Tibial nerve (tissue), 4 donors: ENCODE measurements around the gene NIM1K. TPM values are rescaled to one million over a fixed set of nuclear protein-coding genes. Genes with fewer than 3 reads are reported as not detected.
A peak's percentile ranks its signal among the peaks of the same experiment; 100 is the strongest.
"Not testable (repeated sequence)": the region's sequence is repeated elsewhere in the genome, so short reads cannot be mapped to it uniquely, and the experiment has no call there.

Experiments used
- DNase-seq, 2 donors: peaks; one replicate each; pipeline ENCODE4 v3.0.0-alpha.2; 2019; ENCODE audit warnings: low spot score in 2 of 2
- H3K27ac ChIP-seq, 4 donors: fragments of 200-600 bp; sonication (generic) in 3 of 4; one replicate each; pipeline ENCODE4 v1.5.1; 2017 to 2019; ENCODE audit warnings: mild to moderate bottlenecking in 1 of 4
- H3K27me3 ChIP-seq, 2 donors: fragments of 200-600 bp; sonication (generic) in 1 of 2; one replicate each; pipeline versions ENCODE4 v1.5.1 to v1.6.0; 2017 to 2019
- H3K36me3 ChIP-seq, 3 donors: fragments of 200-600 bp; sonication (generic); one replicate each; pipeline ENCODE4 v1.5.1; 2018 to 2019
- H3K4me1 ChIP-seq, 4 donors: fragments of 200-600 bp; sonication (generic) in 3 of 4; one replicate each; pipeline ENCODE4 v1.5.1; 2017 to 2019
- H3K4me3 ChIP-seq, 4 donors: fragments of 200-600 bp; sonication (generic) in 3 of 4; one replicate each; pipeline ENCODE4 v1.5.1; 2017 to 2019; ENCODE audit warnings: mild to moderate bottlenecking in 1 of 4, moderate library complexity in 1 of 4
- H3K9me3 ChIP-seq, 4 donors: fragments of 200-600 bp; sonication (generic) in 3 of 4; one replicate each; pipeline ENCODE4 v1.5.1; 2017 to 2019
- EP300 ChIP-seq, 2 donors: sonication (generic); formaldehyde crosslinking; IDR thresholded peaks; one replicate each; pipeline ENCODE4 v1.6.1; 2017; ENCODE audit warnings: antibody characterized with exemption in 2 of 2, mild to moderate bottlenecking in 1 of 2
- POLR2A ChIP-seq, 2 donors: fragments of 450-650 bp; IDR thresholded peaks; one replicate each; pipeline ENCODE4 v1.6.1; 2017; ENCODE audit warnings: antibody characterized with exemption in 2 of 2, mild to moderate bottlenecking in 2 of 2, moderate library complexity in 2 of 2
- WGBS, 2 donors: methylation state at CpG; one replicate each; pipeline ENCODE4 v1.1.5; 2018; 5-methylcytosine and 5-hydroxymethylcytosine counted together
- total RNA-seq, 4 donors: library from RNA; depleted of rRNA; stranded (reverse); fragments of >200 nt; gene quantifications; one replicate each; pipeline ENCODE4 v1.1.0, GENCODE V29; 2016
- TF ChIP-seq, protein P1 (sequence below), 5 experiments: fragments of 200-600 bp in 3 of 5; fragments of 450-650 bp in 2 of 5; sonication (generic) in 3 of 5; IDR thresholded peaks; one replicate each; pipeline ENCODE4 v1.5.1; 2016 to 2019; ENCODE audit warnings: antibody characterized with exemption in 5 of 5, mild to moderate bottlenecking in 3 of 5, moderate library complexity in 2 of 5

The NIM1K gene
- total RNA-seq, 4 donors from 2014 or later = 2.0 to 4.8 (median 3.6) TPM

DNA sequence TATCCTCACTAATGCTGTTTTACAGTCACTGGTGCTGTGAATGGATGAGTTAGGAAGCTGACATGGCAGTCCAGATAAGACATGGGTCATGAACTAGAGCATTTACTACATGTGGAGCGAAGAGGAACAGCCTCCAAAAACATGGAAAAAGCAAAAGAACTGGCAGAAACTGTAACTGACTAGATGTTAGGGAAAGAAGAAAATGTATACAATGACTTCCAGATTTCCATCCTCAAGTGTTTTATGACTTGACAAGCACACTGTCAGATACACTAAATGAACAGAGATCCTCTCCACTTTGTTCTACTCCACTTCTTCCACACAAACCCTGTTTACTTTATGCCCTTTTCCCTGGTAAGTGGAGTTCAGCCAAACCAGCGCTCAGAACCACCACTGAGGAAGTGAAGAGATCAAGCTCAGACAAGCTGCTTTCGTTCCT, 109.6 kb downstream of the NIM1K start:
- WGBS, 2 donors = 77% methylated on average over 3 of the region's 3 CpGs
- no peaks in the 10 kb centered on the region for H3K9me3 ChIP-seq
- H3K27me3 ChIP-seq = no peaks in the 10 kb centered on the region
- peaks cover 0 to 39% (median 2%) of the 10 kb centered on the region in 4 donors for H3K4me1 ChIP-seq
- no peak overlapping the region for H3K4me3 ChIP-seq
- TF ChIP-seq, protein P1, sequence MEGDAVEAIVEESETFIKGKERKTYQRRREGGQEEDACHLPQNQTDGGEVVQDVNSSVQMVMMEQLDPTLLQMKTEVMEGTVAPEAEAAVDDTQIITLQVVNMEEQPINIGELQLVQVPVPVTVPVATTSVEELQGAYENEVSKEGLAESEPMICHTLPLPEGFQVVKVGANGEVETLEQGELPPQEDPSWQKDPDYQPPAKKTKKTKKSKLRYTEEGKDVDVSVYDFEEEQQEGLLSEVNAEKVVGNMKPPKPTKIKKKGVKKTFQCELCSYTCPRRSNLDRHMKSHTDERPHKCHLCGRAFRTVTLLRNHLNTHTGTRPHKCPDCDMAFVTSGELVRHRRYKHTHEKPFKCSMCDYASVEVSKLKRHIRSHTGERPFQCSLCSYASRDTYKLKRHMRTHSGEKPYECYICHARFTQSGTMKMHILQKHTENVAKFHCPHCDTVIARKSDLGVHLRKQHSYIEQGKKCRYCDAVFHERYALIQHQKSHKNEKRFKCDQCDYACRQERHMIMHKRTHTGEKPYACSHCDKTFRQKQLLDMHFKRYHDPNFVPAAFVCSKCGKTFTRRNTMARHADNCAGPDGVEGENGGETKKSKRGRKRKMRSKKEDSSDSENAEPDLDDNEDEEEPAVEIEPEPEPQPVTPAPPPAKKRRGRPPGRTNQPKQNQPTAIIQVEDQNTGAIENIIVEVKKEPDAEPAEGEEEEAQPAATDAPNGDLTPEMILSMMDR (IDR thresholded peaks at IDR 0.05) = no peak
- no peak for TF ChIP-seq EP300 (IDR thresholded peaks at IDR 0.05)
- TF ChIP-seq POLR2A (IDR thresholded peaks at IDR 0.05) = no peak
- DNase-seq = no peak
- H3K36me3 ChIP-seq = peaks cover 0 to 23% (median 7%) of the 10 kb centered on the region in 3 donors
- no peak overlapping the region for H3K27ac ChIP-seq

DNA sequence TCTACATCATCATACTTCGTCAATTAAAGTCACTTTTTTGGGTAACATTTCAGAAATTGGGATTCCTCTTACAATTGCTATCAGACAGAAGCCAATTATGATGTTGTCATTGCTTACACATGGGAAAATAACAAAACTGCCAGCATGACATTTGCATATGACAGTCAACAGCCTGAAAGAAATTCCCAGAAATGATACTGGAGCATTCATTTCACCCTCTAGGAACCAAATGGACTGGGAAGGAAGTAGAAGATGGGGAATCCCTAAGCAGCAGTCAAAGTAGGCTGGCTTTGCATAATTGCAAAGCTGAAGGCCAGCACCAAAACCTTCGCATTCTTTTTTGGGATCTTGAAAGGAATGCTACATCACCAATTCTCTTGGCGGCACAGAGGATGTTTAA, 110.5 kb downstream of the NIM1K start:
- Histone ChIP-seq H3K9me3 (no peaks in the 10 kb centered on the region), H3K27me3 (no peaks in the 10 kb centered on the region), H3K36me3 (peaks cover 0 to 15% (median 7%) of the 10 kb centered on the region in 3 donors), H3K27ac (no peak overlapping the region), H3K4me3 (no peak overlapping the region), H3K4me1 (peaks cover 0 to 39% (median 2%) of the 10 kb centered on the region in 4 donors)
- TF ChIP-seq POLR2A (IDR thresholded peaks at IDR 0.05) (no peak), EP300 (IDR thresholded peaks at IDR 0.05) (no peak)
- TF ChIP-seq, protein P1 (IDR thresholded peaks at IDR 0.05) = no peak
- no peak for DNase-seq
- 80 to 88% methylated on average over 3 of the region's 3 CpGs for WGBS, 2 donors

DNA sequence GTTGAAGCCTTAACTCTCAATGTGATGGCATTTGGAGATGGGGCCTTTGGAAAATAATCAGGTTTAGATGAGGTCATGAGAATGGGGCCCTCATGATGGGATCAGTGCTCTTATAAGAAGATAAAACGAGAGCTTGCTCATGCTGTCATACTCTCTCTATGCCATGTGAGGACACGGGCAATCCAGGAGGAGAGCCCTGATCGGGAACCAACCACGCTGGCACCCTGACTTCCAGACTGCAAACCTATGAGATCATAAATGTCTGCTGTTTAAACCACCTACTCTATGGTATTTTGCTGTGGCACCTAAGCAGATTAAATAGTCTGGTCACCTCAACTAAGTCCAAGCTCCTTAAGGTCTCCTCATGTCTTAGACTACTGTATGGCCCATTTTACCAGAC, 111.2 kb downstream of the NIM1K start:
- 89 to 91% methylated on average over 4 of the region's 4 CpGs for WGBS, 2 donors
- DNase-seq = no peak
- TF ChIP-seq POLR2A (IDR thresholded peaks at IDR 0.05) (no peak), EP300 (IDR thresholded peaks at IDR 0.05) (no peak)
- TF ChIP-seq, protein P1 (IDR thresholded peaks at IDR 0.05) = no peak
- H3K9me3 ChIP-seq = no peaks in the 10 kb centered on the region
- peaks cover 0 to 8% (median 7%) of the 10 kb centered on the region in 3 donors for H3K36me3 ChIP-seq
- no peaks in the 10 kb centered on the region for H3K27me3 ChIP-seq
- H3K27ac ChIP-seq = peak overlapping the region in 1 of 4 donors; percentile 28
- no peak overlapping the region for H3K4me3 ChIP-seq
- H3K4me1 ChIP-seq = peaks cover 0 to 43% (median 2%) of the 10 kb centered on the region in 4 donors

DNA sequence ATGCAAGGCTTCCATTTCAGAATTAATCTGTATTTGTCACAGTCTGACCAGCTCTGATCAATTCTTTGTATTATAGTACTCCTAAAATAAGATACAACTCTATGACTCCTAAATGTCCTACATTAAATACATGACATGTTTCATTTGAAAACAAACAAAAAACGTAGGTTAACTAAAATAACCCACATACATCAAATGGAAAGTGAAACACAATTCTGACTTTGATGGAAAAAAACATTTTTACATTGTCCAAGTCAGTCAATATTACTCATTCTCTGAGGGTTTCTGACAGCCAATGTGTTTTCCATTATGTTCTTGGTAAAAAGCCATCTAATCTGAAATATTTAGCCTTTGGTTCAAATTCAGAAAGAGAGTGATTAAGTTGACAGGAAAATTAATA, 112.5 kb downstream of the NIM1K start:
- Histone ChIP-seq H3K27ac (peak overlapping the region in 2 of 4 donors; percentile 32 to 60), H3K27me3 (no peaks in the 10 kb centered on the region), H3K4me1 (peaks cover 0 to 54% (median 2%) of the 10 kb centered on the region in 4 donors), H3K4me3 (no peak overlapping the region), H3K36me3 (no peaks in the 10 kb centered on the region), H3K9me3 (no peaks in the 10 kb centered on the region)
- TF ChIP-seq POLR2A (IDR thresholded peaks at IDR 0.05) (no peak), EP300 (IDR thresholded peaks at IDR 0.05) (no peak)
- TF ChIP-seq, protein P1 (IDR thresholded peaks at IDR 0.05) = no peak
- 9 to 17% methylated on average over 1 of the region's 1 CpG for WGBS, 2 donors
- no peak for DNase-seq

DNA sequence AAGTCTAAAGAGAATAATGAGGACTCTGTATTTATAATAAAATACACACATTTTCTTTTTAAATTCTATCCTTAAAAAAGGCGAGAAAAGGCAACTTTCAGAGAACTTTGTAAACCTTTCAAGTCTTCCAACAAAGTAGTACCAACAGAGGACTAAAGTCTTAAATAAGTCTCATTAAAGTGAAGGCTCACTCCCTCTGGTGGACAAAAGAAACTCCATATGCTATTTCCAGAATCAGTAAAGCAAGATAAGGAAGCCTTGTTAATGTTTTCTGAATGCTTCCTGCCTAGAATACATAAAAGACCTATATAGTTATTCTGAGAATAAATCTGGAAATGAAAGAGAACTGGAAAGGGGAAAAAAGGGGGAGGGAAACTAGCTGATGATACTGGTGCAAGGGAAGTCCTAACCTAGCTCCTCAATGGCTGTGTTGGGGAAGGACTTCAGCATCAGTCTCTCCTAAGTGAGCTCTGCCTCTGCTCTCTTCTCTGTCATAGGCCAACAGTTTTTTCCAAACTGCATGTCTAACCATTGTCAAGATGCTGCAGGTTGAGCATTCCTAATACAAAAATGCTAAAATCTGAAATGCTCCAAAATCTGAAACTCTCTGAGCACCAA, 114.0 kb downstream of the NIM1K start:
- Histone ChIP-seq H3K36me3 (no peaks in the 10 kb centered on the region), H3K27me3 (no peaks in the 10 kb centered on the region), H3K4me3 (no peak overlapping the region), H3K27ac (peak overlapping the region in 2 of 4 donors; percentile 20), H3K9me3 (no peaks in the 10 kb centered on the region), H3K4me1 (peaks cover 0 to 70% (median 2%) of the 10 kb centered on the region in 4 donors)
- DNase-seq = peak in 1 of 2 donors; percentile 33
- WGBS, 2 donors = 57 to 60% methylated on average over 1 of the region's 1 CpG
- TF ChIP-seq, protein P1 (IDR thresholded peaks at IDR 0.05) = peak; percentile 49 to 57 (median 53)
- no peak for TF ChIP-seq POLR2A (IDR thresholded peaks at IDR 0.05)
- no peak for TF ChIP-seq EP300 (IDR thresholded peaks at IDR 0.05)

DNA sequence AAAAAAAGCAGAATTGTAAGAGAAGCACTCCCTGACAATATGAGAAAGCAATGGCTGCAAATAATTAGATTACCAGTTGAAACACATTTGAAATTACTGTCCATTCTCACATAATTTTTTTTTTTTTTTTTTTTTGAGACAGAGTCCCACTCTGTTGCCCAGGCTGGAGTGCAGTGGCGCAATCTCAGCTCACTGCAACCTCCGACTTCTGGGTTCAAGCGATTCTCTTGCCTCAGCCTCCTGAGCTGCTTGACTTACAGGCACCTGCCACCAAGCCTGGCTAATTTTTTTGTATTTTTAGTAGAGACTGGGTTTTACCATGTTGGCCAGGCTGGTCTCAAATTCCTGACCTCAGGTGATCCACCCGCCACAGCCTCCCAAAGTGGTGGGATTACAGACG, 114.9 kb downstream of the NIM1K start:
- H3K27me3 ChIP-seq, H3K27ac ChIP-seq, H3K9me3 ChIP-seq, H3K4me3 ChIP-seq, H3K36me3 ChIP-seq, DNase-seq: not testable (repeated sequence)
- WGBS, 2 donors = 85 to 91% methylated on average over 5 of the region's 5 CpGs
- H3K4me1 ChIP-seq = peaks cover 0 to 79% (median 5%) of the 10 kb centered on the region in 4 donors
